Tibial artery (tissue), 4 donors: Measurements from ENCODE around the gene TMPRSS4.
A peak's percentile ranks its signal among the peaks of the same experiment; 100 is the strongest.

Experiments used
- DNase-seq, 2 donors: peaks; one replicate each; pipeline ENCODE4 v3.0.0-alpha.2; 2019
- H3K27ac ChIP-seq, 2 donors: fragments of 200-600 bp; sonication (generic) in 1 of 2; 1 replicate in 1 of 2; 2 replicates in 1 of 2; pipeline ENCODE4 v1.5.1; 2018 to 2019; ENCODE audit warnings: mild to moderate bottlenecking in 1 of 2
- H3K27me3 ChIP-seq, 2 donors: fragments of 200-600 bp; sonication (generic) in 1 of 2; one replicate each; pipeline versions ENCODE4 v1.5.1 to v1.6.0; 2016 to 2019
- H3K36me3 ChIP-seq, 3 donors: fragments of 200-600 bp; sonication (generic) in 2 of 3; one replicate each; pipeline ENCODE4 v1.5.1; 2016 to 2019; ENCODE audit warnings: mild to moderate bottlenecking in 2 of 3
- H3K4me1 ChIP-seq, 4 donors: fragments of 200-600 bp; sonication (generic) in 2 of 4; 1 replicate in 3 of 4; 2 replicates in 1 of 4; pipeline ENCODE4 v1.5.1; 2016 to 2019
- H3K4me3 ChIP-seq, 2 donors: fragments of 200-600 bp; sonication (generic) in 1 of 2; 1 replicate in 1 of 2; 2 replicates in 1 of 2; pipeline ENCODE4 v1.5.1; 2018 to 2019; ENCODE audit warnings: mild to moderate bottlenecking in 2 of 2
- H3K9me3 ChIP-seq, 3 donors: fragments of 200-600 bp; sonication (generic) in 1 of 3; one replicate each; pipeline ENCODE4 v1.5.1; 2016 to 2019
- CTCF ChIP-seq, 2 experiments: fragments of 200-600 bp in 1 of 2; fragments of 450-650 bp in 1 of 2; IDR thresholded peaks; one replicate each; pipeline ENCODE4 v1.5.1; 2017 to 2019; ENCODE audit warnings: antibody characterized with exemption in 2 of 2, mild to moderate bottlenecking in 1 of 2, moderate library complexity in 1 of 2
- intact Hi-C: fragments of 100-400 bp; cut with DNase I; formaldehyde crosslinking; loops from one replicate; pipeline ENCODE4 v1.15.0; 2023; ENCODE audit warnings: low total_unique reads

The TMPRSS4 gene

GRCh38 chr11:118111019-118111743, 34.3 kb downstream of the TMPRSS4 start:
- intact Hi-C loops, result no loop called here
- Histone ChIP-seq H3K27ac (no peak overlapping the region), H3K4me1 (no peaks in the 10 kb centered on the region), H3K4me3 (no peak overlapping the region), H3K9me3 (no peaks in the 10 kb centered on the region), H3K36me3 (no peaks in the 10 kb centered on the region), H3K27me3 (peaks cover 0 to 13% of the 10 kb centered on the region in 2 donors)
- peak in 1 of 2 donors; percentile 34 for DNase-seq
- TF ChIP-seq CTCF (IDR thresholded peaks at IDR 0.05), result no peak

GRCh38 chr11:118111744-118112035, 34.8 kb downstream of the TMPRSS4 start:
- H3K4me3 ChIP-seq, result no peak overlapping the region
- H3K36me3 ChIP-seq, result no peaks in the 10 kb centered on the region
- intact Hi-C loops, result no loop called here
- no peak for TF ChIP-seq CTCF (IDR thresholded peaks at IDR 0.05)
- DNase-seq, result no peak
- H3K27me3 ChIP-seq, result peaks cover 0 to 13% of the 10 kb centered on the region in 2 donors
- H3K27ac ChIP-seq, result no peak overlapping the region
- H3K4me1 ChIP-seq, result no peaks in the 10 kb centered on the region
- H3K9me3 ChIP-seq, result no peaks in the 10 kb centered on the region

GRCh38 chr11:118112711-118113430, 36.0 kb downstream of the TMPRSS4 start:
- no peak overlapping the region for H3K27ac ChIP-seq
- peak in 1 of 2 donors; percentile 32 for DNase-seq
- TF ChIP-seq CTCF (IDR thresholded peaks at IDR 0.05), result no peak
- peaks cover 0 to 22% of the 10 kb centered on the region in 2 donors for H3K27me3 ChIP-seq
- no peak overlapping the region for H3K4me3 ChIP-seq
- no peaks in the 10 kb centered on the region for H3K4me1 ChIP-seq
- H3K9me3 ChIP-seq, result no peaks in the 10 kb centered on the region
- intact Hi-C loops, result no loop called here
- H3K36me3 ChIP-seq, result no peaks in the 10 kb centered on the region

- Histone ChIP-seq H3K4me3 (no peak overlapping the region), H3K27me3 (peaks cover 0 to 24% of the 10 kb centered on the region in 2 donors), H3K9me3 (no peaks in the 10 kb centered on the region), H3K27ac (no peak overlapping the region), H3K4me1 (no peaks in the 10 kb centered on the region), H3K36me3 (no peaks in the 10 kb centered on the region)
- intact Hi-C loops, result no loop called here
- no peak for TF ChIP-seq CTCF (IDR thresholded peaks at IDR 0.05)
- peak in 1 of 2 donors; percentile 13 for DNase-seq
Observed at GRCh38 chr11:118114266-118114665, 37.4 kb downstream of the TMPRSS4 start.

GRCh38 chr11:118115048-118115447, 38.2 kb downstream of the TMPRSS4 start:
- Histone ChIP-seq H3K27me3 (peaks cover 0 to 24% of the 10 kb centered on the region in 2 donors), H3K27ac (no peak overlapping the region), H3K36me3 (no peaks in the 10 kb centered on the region), H3K4me1 (no peaks in the 10 kb centered on the region), H3K4me3 (no peak overlapping the region), H3K9me3 (no peaks in the 10 kb centered on the region)
- TF ChIP-seq CTCF (IDR thresholded peaks at IDR 0.05), result no peak
- no peak for DNase-seq
- intact Hi-C loops, result no loop called here
